Measurements from ENCODE around the gene ATG13.
A peak's percentile ranks its signal among the peaks of the same experiment; 100 is the strongest.
"Not testable (repeated sequence)": the region's sequence is repeated elsewhere in the genome, so short reads cannot be mapped to it uniquely, and the experiment has no call there.

The ATG13 gene
- 119 reads per million, percentile 86 among the genes with 10 or more reads in this experiment for total RNA-seq

GRCh38 chr11:46617134-46617971 is at the start of gene ATG13, which contains the start of gene HARBI1:
ATG13 (plus strand) TSS chr11:46617553; CDS start chr11:46644292, 26,739 bp downstream.
HARBI1 (minus strand) TSS chr11:46617227; CDS start chr11:46616237, 990 bp downstream.
- DNase-seq: peak; percentile 89

GRCh38 chr11:46570790-46571398 is 46.5 kb upstream of the ATG13 start:
- no peak for DNase-seq

- DNase-seq: no peak
Measured at GRCh38 chr11:46574656-46575055, 42.7 kb upstream of the ATG13 start.

- no peak for DNase-seq
Measured at GRCh38 chr11:46577058-46577457, 40.3 kb upstream of the ATG13 start.

GRCh38 chr11:46582588-46582987 is 34.8 kb upstream of the ATG13 start:
- no peak for DNase-seq

GRCh38 chr11:46583513-46583912 is 33.8 kb upstream of the ATG13 start:
- DNase-seq: not testable (repeated sequence)

GRCh38 chr11:46588131-46588530 is 29.2 kb upstream of the ATG13 start:
- no peak for DNase-seq

GRCh38 chr11:46588915-46589314 is 28.4 kb upstream of the ATG13 start:
- DNase-seq: no peak

GRCh38 chr11:46590740-46591605 is 26.4 kb upstream of the ATG13 start:
- no peak for DNase-seq

- peak; percentile 68 for DNase-seq
Measured at GRCh38 chr11:46593550-46594373, 23.6 kb upstream of the ATG13 start, which contains the start of gene AMBRA1. AMBRA1 (minus strand) TSS chr11:46594023; CDS start chr11:46548380, 45,643 bp downstream.

- no peak for DNase-seq
Measured at GRCh38 chr11:46594374-46594700, 23.0 kb upstream of the ATG13 start.

- no peak for DNase-seq
Measured at GRCh38 chr11:46594785-46595184, 22.6 kb upstream of the ATG13 start.

- DNase-seq: no peak
Measured at GRCh38 chr11:46597155-46597554, 20.2 kb upstream of the ATG13 start.

- DNase-seq: no peak
Measured at GRCh38 chr11:46597609-46598219, 19.6 kb upstream of the ATG13 start.

GRCh38 chr11:46599340-46600193 is 17.8 kb upstream of the ATG13 start:
- no peak for DNase-seq

GRCh38 chr11:46600194-46600960 is 17.0 kb upstream of the ATG13 start:
- DNase-seq: no peak

GRCh38 chr11:46601129-46601528 is 16.2 kb upstream of the ATG13 start:
- DNase-seq: no peak

GRCh38 chr11:46603704-46604308 is 13.5 kb upstream of the ATG13 start:
- DNase-seq: no peak

- no peak for DNase-seq
Measured at GRCh38 chr11:46604796-46605195, 12.6 kb upstream of the ATG13 start.
